Measurements from ENCODE around the gene KSR2. TPM values are rescaled to one million over a fixed set of nuclear protein-coding genes. Genes with fewer than 3 reads are reported as not detected.
"Not testable (repeated sequence)": the region's sequence is repeated elsewhere in the genome, so short reads cannot be mapped to it uniquely, and the experiment has no call there.

The KSR2 gene
- polyA plus RNA-seq, 4 donors, result 0.54 to 0.99 (median 0.78) TPM

GRCh38 chr12:117789195-117789912 lies 179.4 kb downstream of the KSR2 start:
- no peak for DNase-seq (ENCODE audit: low read depth in 4 of 4, low spot score in 2 of 4)

GRCh38 chr12:117778656-117779055 lies 190.1 kb downstream of the KSR2 start:
- no peak for DNase-seq (ENCODE audit: low read depth in 4 of 4, low spot score in 2 of 4)

GRCh38 chr12:117774941-117775775 lies 193.6 kb downstream of the KSR2 start:
- no peak for DNase-seq (ENCODE audit: low read depth in 4 of 4, low spot score in 2 of 4)

GRCh38 chr12:117768860-117769259 lies 199.9 kb downstream of the KSR2 start:
- no peak for DNase-seq (ENCODE audit: low read depth in 4 of 4, low spot score in 2 of 4)

- DNase-seq (ENCODE audit: low read depth in 4 of 4, low spot score in 2 of 4), result no peak
Measured at GRCh38 chr12:117766008-117766407, 202.8 kb downstream of the KSR2 start.

GRCh38 chr12:117762143-117762542 lies 206.6 kb downstream of the KSR2 start:
- DNase-seq (ENCODE audit: low read depth in 4 of 4, low spot score in 2 of 4), result no peak

GRCh38 chr12:117761528-117762100 lies 207.2 kb downstream of the KSR2 start:
- DNase-seq (ENCODE audit: low read depth in 4 of 4, low spot score in 2 of 4), result no peak

GRCh38 chr12:117760990-117761389 lies 207.8 kb downstream of the KSR2 start:
- DNase-seq (ENCODE audit: low read depth in 4 of 4, low spot score in 2 of 4), result no peak

- DNase-seq (ENCODE audit: low read depth in 4 of 4, low spot score in 2 of 4), result no peak
Measured at GRCh38 chr12:117750657-117751056, 218.1 kb downstream of the KSR2 start.

GRCh38 chr12:117749431-117749830 lies 219.4 kb downstream of the KSR2 start:
- no peak for DNase-seq (ENCODE audit: low read depth in 4 of 4, low spot score in 2 of 4)

GRCh38 chr12:117746358-117746757 lies 222.4 kb downstream of the KSR2 start:
- not testable (repeated sequence) for DNase-seq (ENCODE audit: low read depth in 4 of 4, low spot score in 2 of 4)

GRCh38 chr12:117744418-117744817 lies 224.4 kb downstream of the KSR2 start:
- no peak for DNase-seq (ENCODE audit: low read depth in 4 of 4, low spot score in 2 of 4)

- no peak for DNase-seq (ENCODE audit: low read depth in 4 of 4, low spot score in 2 of 4)
Measured at GRCh38 chr12:117743761-117744160, 225.0 kb downstream of the KSR2 start.

- no peak for DNase-seq (ENCODE audit: low read depth in 4 of 4, low spot score in 2 of 4)
Measured at GRCh38 chr12:117742721-117743120, 226.1 kb downstream of the KSR2 start.

GRCh38 chr12:117738233-117738632 lies 230.6 kb downstream of the KSR2 start:
- no peak for DNase-seq (ENCODE audit: low read depth in 4 of 4, low spot score in 2 of 4)

GRCh38 chr12:117733549-117733805 lies 235.3 kb downstream of the KSR2 start:
- no peak for DNase-seq (ENCODE audit: low read depth in 4 of 4, low spot score in 2 of 4)

- no peak for DNase-seq (ENCODE audit: low read depth in 4 of 4, low spot score in 2 of 4)
Measured at GRCh38 chr12:117732761-117733548, 235.8 kb downstream of the KSR2 start.

GRCh38 chr12:117731131-117731530 lies 237.7 kb downstream of the KSR2 start:
- not testable (repeated sequence) for DNase-seq (ENCODE audit: low read depth in 4 of 4, low spot score in 2 of 4)

GRCh38 chr12:117727301-117727700 lies 241.5 kb downstream of the KSR2 start:
- no peak for DNase-seq (ENCODE audit: low read depth in 4 of 4, low spot score in 2 of 4)

- DNase-seq (ENCODE audit: low read depth in 4 of 4, low spot score in 2 of 4), result no peak
Measured at GRCh38 chr12:117724543-117724942, 244.2 kb downstream of the KSR2 start.

GRCh38 chr12:117718559-117718958 lies 250.2 kb downstream of the KSR2 start:
- no peak for DNase-seq (ENCODE audit: low read depth in 4 of 4, low spot score in 2 of 4)

Measured in left renal cortex interstitium (tissue), 4 donors.